Kidney glomerular epithelial cell (primary cell): ENCODE results near the gene GGTLC2.

ENCODE experiments used
- DNase-seq: peaks from one replicate; lab custom pipeline; 2025; lab: John Stamatoyannopoulos, UW

Gene GGTLC2

DNA sequence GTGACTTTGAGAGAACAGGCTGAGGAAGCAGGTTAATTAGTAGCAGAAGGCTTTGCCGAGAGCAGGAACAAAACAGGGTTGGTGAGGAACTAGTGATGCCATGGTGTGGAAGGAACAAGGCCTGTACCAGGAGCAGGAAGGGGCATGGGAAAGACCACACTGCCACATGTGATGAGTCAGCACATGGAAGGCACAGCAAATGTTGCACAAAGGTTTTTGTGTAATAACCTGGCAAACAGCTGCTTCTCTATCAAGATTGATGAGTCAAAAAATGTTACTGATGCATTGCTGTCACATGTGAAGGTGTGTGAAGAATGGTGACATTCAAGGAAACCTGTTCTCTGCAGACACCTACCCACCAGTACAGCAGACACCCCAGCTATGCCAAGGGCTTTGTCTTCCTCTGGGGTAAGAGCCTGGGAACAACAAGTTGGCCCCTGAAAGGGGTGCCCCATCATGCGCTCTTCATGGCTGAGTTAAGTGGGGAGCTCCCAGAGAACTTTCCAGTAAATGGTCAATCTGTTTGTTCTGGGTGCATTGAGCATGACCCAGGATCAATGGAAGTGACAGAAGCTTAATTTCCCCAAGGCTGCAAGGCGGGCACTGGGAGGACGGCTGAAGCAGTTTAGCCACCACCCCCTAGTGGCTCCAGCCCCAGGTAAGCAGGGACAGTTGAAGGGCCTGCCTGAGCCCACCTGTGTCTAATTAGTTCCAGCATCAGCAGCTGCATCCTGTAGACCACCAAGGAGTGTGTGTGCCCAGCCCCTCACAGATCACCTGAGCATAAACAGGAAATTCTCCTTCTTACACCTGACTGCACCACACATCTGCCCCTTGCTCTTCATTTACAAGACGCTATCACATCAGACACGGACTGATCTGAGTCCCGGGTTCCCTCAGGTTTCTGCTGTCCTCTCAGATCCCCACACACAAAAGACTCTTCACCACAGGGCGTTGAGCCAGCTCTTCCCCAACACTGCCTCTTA lies 47.6 kb downstream of the GGTLC2 start:
- peak; percentile 17 for DNase-seq

DNA sequence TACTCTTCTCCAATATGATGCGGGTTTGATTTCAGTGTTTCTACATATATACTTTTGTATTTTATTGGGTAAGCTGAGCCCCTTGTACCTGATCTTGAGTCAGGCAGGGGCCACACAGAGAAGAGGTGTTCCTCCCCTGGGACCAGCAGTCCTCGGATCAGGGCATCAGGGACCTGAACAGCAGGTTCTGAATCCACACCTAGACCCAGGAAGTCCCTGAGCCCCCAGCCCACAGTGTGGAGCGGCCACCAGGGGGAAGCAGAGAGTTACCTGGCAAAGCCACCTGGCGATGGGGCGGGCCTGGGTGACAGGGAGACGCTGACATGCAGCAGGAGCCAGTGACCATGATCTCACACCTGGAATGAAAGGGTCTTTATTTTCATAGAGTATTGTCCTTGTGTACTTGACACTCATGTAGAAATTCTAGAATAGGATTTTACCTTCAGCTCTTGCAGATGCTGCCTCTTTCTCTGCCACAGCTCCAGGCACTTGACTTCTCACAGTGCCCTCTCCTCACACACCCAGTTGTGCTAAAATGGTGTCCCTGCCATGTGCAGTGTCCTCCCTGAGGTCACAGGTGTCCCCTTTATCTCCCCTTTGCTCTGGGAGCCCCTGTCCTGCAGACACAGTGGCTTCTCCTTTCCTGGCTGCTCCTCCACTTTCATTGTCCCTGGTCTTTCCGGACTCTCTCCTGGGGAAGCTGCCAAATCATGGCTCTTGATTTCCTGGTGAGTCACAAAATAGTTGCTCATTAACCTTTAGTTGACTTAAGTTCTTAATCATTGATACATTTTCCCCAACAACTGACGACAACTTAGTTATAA lies 48.5 kb downstream of the GGTLC2 start:
- DNase-seq = peak; percentile 72

- DNase-seq = peak; percentile 43
Observed at GRCh38 chr22:22693531-22693884, 49.1 kb downstream of the GGTLC2 start.

- no peak for DNase-seq
Observed at GRCh38 chr22:22694106-22694505, 49.7 kb downstream of the GGTLC2 start.

DNA sequence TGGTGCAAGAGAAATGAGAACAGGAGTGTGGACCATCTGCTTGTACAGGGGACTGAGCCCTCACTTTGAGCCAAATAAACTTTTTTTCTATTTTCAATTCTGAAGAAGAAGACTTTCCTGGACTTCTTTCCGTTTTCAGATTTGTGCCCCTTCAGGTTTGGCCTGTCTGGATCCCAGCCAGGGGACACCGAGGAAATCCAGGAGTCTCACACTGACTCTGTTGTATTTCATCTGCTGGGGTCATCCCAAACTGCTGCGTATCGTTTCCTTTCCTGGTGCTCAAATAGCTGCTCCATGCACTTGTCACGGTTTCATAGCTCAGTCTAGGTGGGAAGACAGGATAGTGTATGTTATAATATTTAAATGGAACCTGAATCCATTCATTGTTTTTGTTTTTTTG lies 51.7 kb downstream of the GGTLC2 start:
- no peak for DNase-seq
